Prostate gland (tissue), 2 donors: ENCODE results near the gene NEO1. TPM values are rescaled to one million over a fixed set of nuclear protein-coding genes. Genes with fewer than 3 reads are reported as not detected.

Experiments
- DNase-seq: peaks from one replicate; pipeline ENCODE4 v3.0.0-alpha.2; 2019; ENCODE audit warnings: low spot score
- H3K27ac ChIP-seq, 2 donors: fragments of 200-600 bp; sonication (generic); 2 replicates each; pipeline ENCODE4 v1.5.1; 2017 to 2019
- H3K27me3 ChIP-seq: fragments of 200-600 bp; sonication (generic); replicated peaks from 2 replicates; pipeline ENCODE4 v1.5.1; 2019; ENCODE audit not compliant: insufficient read depth
- H3K36me3 ChIP-seq, 2 donors: fragments of 200-600 bp; sonication (generic); 1 replicate in 1 of 2; 2 replicates in 1 of 2; pipeline versions ENCODE4 v1.5.1 to v1.8.1; 2017 to 2019
- H3K4me1 ChIP-seq: fragments of 200-600 bp; sonication (generic); replicated peaks from 2 replicates; pipeline ENCODE4 v1.5.1; 2019
- H3K4me3 ChIP-seq, 2 donors: fragments of 200-600 bp; sonication (generic); 2 replicates each; pipeline ENCODE4 v1.5.1; 2017 to 2019
- H3K9me3 ChIP-seq: fragments of 200-600 bp; sonication (generic); 2 replicates; pipeline ENCODE4 v1.5.1; 2017
- POLR2A ChIP-seq: fragments of 450-650 bp; IDR thresholded peaks from one replicate; pipeline ENCODE4 v1.6.1; 2016; ENCODE audit warnings: antibody characterized with exemption, mild to moderate bottlenecking
- POLR2AphosphoS5 ChIP-seq: sonication (generic); formaldehyde crosslinking; IDR thresholded peaks from one replicate; pipeline ENCODE4 v1.6.1; 2017; ENCODE audit warnings: antibody characterized with exemption
- WGBS: methylation state at CpG from one replicate; pipeline ENCODE4 v1.1.5; 2018; 5-methylcytosine and 5-hydroxymethylcytosine counted together
- intact Hi-C: fragments of 100-400 bp; cut with DNase I; formaldehyde crosslinking; loops from one replicate; pipeline ENCODE4 v1.14.2; 2022
- total RNA-seq, 2 donors: library from RNA; depleted of rRNA; stranded (reverse); fragments of >200 nt; gene quantifications; one replicate each; pipeline ENCODE4 v1.1.0, GENCODE V29; 2016
- TF ChIP-seq, protein P1 (sequence below), 4 experiments: fragments of 200-600 bp in 2 of 4; fragments of 450-650 bp in 2 of 4; sonication (generic) in 2 of 4; IDR thresholded peaks; 1 replicate in 3 of 4; 2 replicates in 1 of 4; pipeline ENCODE4 v1.5.1; 2016 to 2019; ENCODE audit warnings: antibody characterized with exemption in 4 of 4, mild to moderate bottlenecking in 2 of 4, moderate library complexity in 2 of 4

The NEO1 gene
- total RNA-seq, 2 donors from 2014 or later: 75.0 to 80.7 TPM

DNA sequence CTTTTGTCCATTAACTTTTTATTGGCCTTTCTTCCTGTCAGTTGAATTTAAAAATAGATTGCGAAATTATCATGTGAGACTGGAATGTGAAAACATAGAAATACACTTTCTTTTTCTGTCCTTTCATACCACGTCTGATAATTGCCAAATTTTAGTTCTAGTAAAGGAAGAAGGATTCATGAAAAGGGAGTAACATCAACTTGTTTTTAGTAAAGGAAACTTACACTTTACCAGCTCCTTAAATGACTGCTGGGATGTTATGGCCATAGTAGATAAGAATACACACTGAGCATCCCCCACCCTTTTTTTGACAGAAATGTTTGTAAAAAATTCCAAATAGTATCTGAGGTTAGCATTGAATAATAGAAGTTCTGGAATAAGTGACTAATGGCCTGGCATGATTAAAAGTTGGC lies 137.9 kb downstream of the NEO1 start:
- no peak for DNase-seq
- H3K9me3 ChIP-seq: no peaks in the 10 kb centered on the region
- TF ChIP-seq POLR2AphosphoS5: no peak
- no peak for TF ChIP-seq POLR2A
- TF ChIP-seq, protein P1, sequence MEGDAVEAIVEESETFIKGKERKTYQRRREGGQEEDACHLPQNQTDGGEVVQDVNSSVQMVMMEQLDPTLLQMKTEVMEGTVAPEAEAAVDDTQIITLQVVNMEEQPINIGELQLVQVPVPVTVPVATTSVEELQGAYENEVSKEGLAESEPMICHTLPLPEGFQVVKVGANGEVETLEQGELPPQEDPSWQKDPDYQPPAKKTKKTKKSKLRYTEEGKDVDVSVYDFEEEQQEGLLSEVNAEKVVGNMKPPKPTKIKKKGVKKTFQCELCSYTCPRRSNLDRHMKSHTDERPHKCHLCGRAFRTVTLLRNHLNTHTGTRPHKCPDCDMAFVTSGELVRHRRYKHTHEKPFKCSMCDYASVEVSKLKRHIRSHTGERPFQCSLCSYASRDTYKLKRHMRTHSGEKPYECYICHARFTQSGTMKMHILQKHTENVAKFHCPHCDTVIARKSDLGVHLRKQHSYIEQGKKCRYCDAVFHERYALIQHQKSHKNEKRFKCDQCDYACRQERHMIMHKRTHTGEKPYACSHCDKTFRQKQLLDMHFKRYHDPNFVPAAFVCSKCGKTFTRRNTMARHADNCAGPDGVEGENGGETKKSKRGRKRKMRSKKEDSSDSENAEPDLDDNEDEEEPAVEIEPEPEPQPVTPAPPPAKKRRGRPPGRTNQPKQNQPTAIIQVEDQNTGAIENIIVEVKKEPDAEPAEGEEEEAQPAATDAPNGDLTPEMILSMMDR (IDR thresholded peaks at IDR 0.05): no peak
- no peaks in the 10 kb centered on the region for H3K4me1 ChIP-seq
- H3K36me3 ChIP-seq: no peaks in the 10 kb centered on the region
- no peak overlapping the region for H3K27ac ChIP-seq
- no peak overlapping the region for H3K4me3 ChIP-seq
- H3K27me3 ChIP-seq: no peaks in the 10 kb centered on the region
- 52% methylated on average over 2 of the region's 2 CpGs for WGBS
- intact Hi-C loops: no loop called here

DNA sequence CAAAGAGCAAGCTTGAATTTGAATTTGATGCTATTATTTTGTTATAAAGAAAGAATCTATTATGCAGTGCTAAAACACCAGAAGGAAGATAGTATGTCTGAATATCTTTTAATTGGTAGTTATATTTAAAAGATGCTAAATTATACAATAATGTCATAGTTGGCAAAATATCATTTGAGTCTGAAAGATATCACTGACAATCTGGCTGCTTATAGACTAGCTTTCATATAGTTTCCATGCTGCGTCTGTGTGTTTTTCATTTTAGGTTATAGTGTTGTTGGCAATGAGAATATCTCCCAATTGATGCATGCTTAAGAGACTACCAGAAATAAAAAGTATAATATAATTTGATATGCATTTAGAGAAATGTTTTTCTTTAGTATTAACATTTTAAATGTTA lies 142.9 kb downstream of the NEO1 start:
- WGBS: 100% methylated on average over 1 of the region's 1 CpG

DNA sequence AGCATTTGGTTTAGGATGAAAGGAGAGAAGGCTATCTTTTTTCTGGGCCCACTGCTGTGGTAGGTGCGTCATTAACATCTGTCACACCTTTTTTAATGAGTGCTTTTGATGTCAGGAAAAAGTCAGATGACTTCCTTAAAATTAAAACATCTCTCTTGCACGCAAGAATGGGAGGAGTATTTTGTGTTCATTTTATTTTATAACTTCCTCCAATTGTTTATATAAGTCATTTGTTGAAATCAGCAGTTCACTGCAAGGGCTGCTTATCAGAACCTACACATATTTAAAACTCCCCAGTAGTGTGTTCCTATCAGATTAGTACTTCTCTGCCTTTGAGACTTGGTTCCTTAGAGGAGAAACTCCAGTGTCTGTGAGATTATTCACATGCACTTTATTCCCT lies 143.8 kb downstream of the NEO1 start:
- WGBS: 49% methylated on average over 2 of the region's 2 CpGs
- Histone ChIP-seq H3K36me3 (no peaks in the 10 kb centered on the region), H3K27me3 (no peaks in the 10 kb centered on the region), H3K4me1 (no peaks in the 10 kb centered on the region), H3K4me3 (no peak overlapping the region), H3K9me3 (no peaks in the 10 kb centered on the region), H3K27ac (no peak overlapping the region)
- DNase-seq: no peak
- intact Hi-C loops: no loop called here
- TF ChIP-seq, protein P1 (IDR thresholded peaks at IDR 0.05): no peak
- no peak for TF ChIP-seq POLR2AphosphoS5
- TF ChIP-seq POLR2A: no peak

More for the DNA sequence above, 142.9 kb downstream of the NEO1 start:
- no peaks in the 10 kb centered on the region for H3K27me3 ChIP-seq
- no peak for DNase-seq
- no peaks in the 10 kb centered on the region for H3K9me3 ChIP-seq
- H3K27ac ChIP-seq: no peak overlapping the region
- no peak overlapping the region for H3K4me3 ChIP-seq
- no peaks in the 10 kb centered on the region for H3K36me3 ChIP-seq
- TF ChIP-seq POLR2A (no peak), POLR2AphosphoS5 (no peak)
- TF ChIP-seq, protein P1 (IDR thresholded peaks at IDR 0.05): no peak
- intact Hi-C loops: no loop called here
- H3K4me1 ChIP-seq: no peaks in the 10 kb centered on the region

DNA sequence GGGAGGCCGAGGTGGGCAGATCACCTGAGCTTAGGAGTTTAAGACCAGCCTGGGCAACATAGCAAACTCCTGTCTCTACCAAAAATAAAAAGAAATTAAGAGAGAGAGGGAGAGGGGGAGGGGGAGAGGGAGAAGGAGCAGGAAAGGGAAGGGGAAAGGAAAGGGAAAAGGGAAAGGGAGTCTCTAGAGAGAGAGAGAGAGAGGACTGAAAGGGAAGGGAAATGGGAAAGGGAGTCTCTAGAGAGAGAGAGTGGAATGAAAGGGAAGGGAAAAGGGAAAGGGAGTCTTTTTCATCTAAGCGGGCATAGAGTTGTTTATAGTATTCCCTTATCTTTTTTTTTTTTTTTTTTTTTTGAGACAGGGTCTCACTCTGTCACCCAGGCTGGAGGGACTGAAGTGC lies 148.1 kb downstream of the NEO1 start:
- Histone ChIP-seq H3K4me1 (no peaks in the 10 kb centered on the region), H3K27me3 (no peaks in the 10 kb centered on the region), H3K4me3 (no peak overlapping the region), H3K36me3 (no peaks in the 10 kb centered on the region), H3K9me3 (no peaks in the 10 kb centered on the region), H3K27ac (no peak overlapping the region)
- intact Hi-C loops: no loop called here
- WGBS: 96% methylated on average over 2 of the region's 2 CpGs
- TF ChIP-seq POLR2A (no peak), POLR2AphosphoS5 (no peak)
- TF ChIP-seq, protein P1 (IDR thresholded peaks at IDR 0.05): no peak
- DNase-seq: no peak

DNA sequence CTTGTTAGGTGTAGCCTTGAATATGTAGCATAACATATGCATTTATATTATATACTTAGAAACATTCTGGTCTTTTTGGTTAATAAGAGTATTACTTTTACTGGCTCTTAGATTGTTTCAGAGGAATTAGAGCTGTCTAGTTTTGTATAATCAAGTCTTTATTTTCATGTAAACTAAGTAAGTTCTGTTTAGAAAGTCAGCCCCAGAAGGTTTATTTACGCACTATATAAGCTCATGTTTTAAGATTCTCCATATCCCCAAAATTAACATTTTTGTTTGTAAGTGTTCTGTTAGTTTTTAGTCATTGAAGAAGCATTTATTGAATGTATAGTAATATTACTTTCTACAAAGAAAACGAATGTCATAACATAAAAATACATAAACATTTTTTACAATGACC lies 158.4 kb downstream of the NEO1 start:
- Histone ChIP-seq H3K36me3 (no peaks in the 10 kb centered on the region), H3K27me3 (no peaks in the 10 kb centered on the region), H3K9me3 (no peaks in the 10 kb centered on the region), H3K4me1 (no peaks in the 10 kb centered on the region), H3K4me3 (no peak overlapping the region), H3K27ac (no peak overlapping the region)
- TF ChIP-seq POLR2AphosphoS5: no peak
- TF ChIP-seq, protein P1 (IDR thresholded peaks at IDR 0.05): no peak
- TF ChIP-seq POLR2A: no peak
- DNase-seq: no peak
- 89% methylated on average over 2 of the region's 2 CpGs for WGBS
- intact Hi-C loops: no loop called here
